ENCODE measurements around the gene MAP2K5. TPM values are rescaled to one million over a fixed set of nuclear protein-coding genes. Genes with fewer than 3 reads are reported as not detected.

Gene MAP2K5
- total RNA-seq, 1 donor from 2014 or later: 11.6 TPM

DNA sequence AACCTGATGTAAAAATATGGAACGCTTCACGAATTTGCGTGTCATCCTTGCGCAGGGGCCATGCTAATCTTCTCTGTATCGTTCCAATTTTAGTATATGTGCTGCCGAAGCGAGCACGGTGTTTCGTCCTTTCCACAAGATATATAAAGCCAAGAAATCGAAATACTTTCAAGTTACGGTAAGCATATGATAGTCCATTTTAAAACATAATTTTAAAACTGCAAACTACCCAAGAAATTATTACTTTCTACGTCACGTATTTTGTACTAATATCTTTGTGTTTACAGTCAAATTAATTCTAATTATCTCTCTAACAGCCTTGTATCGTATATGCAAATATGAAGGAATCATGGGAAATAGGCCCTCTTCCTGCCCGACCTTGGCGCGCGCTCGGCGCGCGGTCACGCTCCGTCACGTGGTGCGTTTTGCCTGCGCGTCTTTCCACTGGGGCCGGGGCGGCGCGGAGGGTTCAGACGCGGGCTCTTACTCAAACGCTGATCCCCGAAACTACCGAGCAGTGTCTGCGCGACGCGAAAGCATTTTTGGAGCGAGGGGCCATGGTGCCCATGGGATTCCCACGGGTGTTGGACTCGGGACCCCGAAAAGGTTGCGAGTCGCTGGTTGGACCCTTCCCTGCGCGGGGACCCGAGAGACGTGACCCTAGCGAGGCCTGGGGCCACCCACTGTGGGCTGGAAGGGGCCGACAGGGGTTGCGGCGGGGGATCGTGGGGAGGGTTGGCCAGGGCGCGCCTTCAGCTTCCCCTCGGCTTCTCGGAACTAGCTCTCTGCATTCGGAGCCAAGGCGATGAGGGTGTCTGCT lies 297.6 kb downstream of the MAP2K5 start, which contains the start of gene RNU6-1:
Gene RNU6-1 (minus strand): TSS at position 117 of the 820 bp plus-strand sequence.
- peak; percentile 96 for DNase-seq

DNA sequence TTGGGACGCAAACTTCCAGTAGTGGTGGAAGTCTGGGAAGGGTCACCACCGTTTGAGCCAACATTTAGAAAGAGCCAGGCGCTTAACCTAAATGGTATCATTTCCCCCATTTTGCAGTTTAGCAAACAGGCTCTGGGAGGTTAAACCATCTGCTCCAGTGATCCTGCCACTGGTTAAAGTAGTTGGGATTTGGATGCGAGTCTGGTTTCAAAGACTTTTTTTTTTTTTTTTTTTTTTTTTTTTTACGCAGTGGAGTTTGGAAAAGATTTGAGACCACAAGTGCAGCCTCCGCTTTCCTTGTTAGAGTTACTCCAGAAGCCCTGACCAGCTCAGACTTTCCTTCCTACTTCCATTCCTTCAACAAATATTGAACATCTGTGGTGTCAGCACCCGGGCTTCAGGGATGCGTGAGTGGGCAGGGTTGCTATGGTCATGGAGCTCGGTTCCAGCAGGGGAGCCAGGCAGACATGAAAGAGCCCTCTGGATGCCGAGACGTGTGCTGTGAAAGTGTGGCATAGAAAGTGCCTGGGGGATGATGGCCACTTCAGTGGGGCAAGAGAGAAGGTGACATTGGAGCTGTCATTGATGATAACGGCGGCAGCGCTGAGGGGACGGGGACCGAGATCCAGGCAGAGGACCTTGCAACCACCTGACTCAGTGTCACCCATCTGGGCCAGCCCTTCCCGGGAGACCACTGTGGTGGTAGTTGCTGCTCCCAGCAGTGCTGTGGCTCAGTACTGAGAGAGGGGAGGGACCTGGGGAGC lies 298.4 kb downstream of the MAP2K5 start:
- peak; percentile 76 for DNase-seq

DNA sequence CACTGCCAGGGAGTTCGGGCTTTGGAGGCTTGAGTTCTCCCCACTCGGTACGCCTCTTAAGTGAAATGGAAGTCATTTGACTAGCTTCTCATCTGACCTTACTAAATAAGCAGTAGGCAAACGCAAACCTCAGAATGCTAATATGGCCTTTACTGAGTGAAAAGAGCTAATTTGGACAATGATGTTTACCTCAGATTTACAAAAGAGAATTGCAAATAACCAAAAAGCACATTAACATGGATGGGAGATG lies 298.9 kb downstream of the MAP2K5 start:
- DNase-seq: no peak

DNA sequence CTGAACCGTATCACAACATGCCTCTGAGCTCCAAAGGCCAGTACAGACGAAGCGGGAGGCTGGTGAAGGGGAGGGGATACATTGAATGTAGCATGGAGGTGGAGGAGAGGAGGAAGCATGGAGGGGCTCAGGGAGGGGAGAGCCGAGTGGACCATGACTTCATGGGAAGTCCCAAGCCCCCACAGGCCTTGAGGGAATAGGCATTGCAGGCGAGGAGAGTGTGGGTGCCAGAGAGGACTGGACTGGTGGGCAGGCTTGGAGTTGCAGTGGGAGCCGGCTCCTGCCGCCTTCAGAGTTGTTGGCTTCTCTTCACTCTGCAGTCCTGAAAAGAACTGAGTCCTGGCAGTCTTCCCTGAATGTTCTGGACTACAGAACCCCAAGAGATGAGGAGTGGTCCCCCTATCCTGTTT lies 300.6 kb downstream of the MAP2K5 start:
- DNase-seq: no peak

DNA sequence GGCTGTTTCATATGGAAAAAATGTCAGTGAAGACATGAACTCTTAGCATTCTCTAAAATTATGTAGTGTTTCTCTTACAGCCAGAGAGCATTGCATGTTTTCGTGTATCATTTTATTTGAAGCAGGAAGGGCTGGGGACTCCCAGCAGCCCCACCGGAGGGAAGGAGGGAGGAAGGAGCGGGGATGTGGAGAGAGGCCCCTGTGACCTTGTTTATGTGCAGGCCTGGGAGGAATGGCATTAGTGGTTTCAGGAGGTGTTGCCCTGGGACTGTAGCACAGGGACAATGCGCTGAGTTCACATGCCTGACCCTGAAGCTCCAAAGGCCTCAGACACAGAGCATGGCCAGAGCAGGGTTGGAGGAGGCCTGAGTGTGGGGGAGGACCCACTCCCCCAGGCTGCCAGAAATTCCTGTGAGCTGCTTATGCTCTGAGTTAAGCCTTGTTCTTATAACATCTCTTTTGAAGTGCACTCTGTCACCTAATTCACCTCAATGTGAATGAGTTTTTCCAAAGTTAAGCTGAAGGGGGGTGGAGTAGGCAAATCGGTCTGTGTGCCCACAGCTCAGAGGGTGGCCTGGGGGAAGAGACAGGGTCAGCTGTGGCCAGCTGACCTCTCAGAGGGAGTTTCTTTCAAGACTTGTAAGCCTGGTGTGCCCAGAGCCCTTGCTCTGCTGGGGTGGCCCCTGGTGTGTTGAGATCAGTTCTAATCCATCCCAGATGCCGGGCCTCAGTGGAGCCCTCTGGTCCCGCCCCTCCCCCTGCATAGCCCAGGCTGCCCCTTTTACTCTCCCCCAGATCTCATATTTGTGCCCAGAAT lies 301.3 kb downstream of the MAP2K5 start:
- no peak for DNase-seq

DNA sequence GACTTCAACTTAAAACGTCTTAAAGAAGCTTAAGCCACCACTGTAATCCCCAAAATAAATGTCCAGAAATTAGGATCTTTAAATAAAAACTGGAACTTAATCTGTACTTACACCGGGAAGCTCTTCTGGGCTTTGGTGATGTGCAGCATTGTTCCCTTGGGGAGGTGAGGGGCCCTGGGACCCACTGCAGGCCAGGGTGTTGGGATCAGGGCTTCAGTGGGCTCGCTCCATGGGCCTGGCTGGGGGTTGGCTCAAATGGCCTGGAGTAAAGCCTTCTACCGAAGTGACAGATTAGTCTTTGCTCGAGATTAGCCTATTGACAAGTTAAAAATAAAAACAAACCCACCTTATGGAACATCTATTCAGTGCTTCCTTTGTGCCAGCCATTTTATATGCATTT lies 303.5 kb downstream of the MAP2K5 start:
- DNase-seq: no peak

DNA sequence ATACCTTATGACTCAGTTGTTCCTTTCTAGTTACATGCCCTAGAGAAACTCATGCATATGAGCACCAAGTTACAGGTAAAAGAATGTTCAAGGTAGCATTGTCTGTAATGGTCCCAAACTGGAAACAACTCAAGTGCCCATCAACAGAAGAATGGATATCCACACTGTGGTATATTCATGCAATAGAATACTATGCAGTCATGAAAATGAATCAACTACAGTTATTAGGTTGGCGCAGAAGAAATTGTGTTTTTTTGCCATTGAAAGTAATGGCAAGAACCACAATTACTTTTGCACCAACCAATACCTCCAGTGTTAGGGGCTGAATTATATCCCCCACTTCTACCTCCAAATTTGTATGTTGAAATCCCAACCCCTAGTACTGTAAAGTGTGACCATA lies 307.0 kb downstream of the MAP2K5 start:
- DNase-seq: no peak

DNA sequence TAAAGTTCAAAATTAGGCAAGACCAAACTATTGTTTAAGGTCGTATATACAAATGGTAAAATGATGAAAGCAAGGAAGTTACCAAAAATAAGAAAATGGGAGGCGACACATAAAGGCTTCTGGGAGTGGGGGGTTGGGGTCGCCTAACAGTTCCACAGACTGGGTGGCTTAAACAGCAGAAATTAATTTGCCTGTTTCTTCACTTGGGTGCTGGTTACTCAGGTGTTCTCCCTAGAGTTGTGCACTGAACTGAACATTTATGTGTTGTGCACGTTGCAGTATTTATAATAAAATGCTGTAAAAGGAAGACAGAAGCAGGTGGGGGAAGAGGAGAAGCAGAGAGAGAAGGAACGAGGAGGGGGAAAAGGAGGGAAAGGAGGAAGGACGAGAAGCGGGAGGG lies 307.8 kb downstream of the MAP2K5 start:
- DNase-seq: no peak

DNA sequence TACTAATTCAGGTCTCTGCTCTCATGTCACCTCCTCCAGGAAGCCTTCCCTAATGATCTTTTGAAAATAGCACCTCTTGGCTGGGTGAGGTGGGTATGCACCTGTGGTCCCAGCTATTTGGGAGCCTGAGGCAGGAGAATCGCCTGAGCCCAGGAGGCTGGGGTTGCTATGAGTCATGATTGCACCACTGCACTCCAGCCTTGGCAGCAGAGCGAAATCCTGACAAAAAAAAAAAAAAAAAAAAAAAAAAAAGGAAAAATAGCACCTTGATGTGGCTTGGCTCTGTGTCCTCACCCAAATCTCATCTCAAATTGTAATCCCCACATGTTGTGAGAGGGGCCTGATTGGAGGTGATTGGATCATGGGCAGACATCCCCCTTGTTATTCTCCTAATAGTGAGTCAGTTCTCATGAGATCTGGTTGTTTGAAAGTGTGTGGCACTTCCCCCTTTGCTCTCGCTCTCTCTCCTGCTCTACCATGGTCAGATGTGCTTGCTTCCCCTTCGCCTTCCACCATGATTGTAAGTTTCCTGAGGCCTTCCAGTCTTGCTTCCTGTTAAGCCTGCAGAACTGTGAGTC lies 308.6 kb downstream of the MAP2K5 start:
- DNase-seq: no peak

DNA sequence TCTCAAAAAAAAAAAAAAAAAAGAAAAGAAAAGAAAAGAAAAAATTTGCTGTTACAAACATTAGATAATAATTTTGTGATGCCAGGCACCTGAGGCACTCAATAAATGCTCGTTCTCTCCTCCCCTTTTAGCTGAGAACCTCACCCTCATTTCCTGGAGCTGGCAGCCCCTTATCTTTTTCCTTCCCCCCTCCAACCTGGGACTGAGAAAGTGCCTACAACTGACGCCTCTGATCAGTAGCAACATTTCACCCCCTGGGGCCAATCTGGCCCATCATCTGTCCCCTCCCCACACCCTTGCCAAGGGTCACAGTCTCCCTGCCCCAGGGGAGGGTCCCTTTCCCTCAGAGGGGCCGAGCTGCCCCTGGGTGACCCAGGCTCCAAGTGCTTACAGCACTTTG lies 309.9 kb downstream of the MAP2K5 start:
- no peak for DNase-seq

DNA sequence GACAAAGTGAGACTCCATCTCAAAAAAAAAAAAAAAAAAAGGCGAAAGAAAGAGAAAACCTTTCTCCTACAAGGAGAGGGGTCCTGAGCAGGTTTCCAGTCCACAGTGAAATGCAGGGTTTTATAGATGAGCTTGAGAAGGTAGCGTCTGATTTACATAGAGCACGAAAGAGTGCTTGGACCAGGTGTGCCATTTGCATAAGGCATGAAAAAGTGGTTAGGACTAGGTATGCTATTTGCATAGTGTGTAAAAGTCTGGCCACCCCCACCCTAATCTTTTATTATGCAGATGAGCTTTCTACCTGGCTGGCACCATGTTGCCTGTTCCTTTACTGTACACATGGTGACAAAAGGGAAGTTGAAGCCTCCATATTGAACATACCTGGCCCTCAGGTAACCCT lies 311.0 kb downstream of the MAP2K5 start:
- DNase-seq: no peak

DNA sequence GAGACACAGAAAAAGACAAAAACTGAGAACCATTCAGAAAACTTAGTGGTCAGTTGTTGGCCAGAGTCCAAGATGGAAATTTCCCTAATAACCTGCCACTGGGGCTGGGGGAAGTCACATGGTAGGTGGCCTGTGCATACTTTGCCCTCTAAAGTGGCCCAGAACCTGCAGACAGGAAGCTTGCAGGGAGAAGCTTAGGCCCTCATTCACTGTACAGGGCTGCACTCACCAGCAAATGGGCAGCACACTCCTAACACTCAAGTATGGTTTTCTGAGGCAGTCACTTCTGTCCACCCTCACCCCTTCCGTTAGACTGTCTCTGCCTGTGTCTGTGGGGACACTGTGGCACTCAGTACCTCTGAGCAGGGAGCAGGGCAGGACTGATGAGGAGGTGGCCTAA lies 311.9 kb downstream of the MAP2K5 start:
- no peak for DNase-seq

DNA sequence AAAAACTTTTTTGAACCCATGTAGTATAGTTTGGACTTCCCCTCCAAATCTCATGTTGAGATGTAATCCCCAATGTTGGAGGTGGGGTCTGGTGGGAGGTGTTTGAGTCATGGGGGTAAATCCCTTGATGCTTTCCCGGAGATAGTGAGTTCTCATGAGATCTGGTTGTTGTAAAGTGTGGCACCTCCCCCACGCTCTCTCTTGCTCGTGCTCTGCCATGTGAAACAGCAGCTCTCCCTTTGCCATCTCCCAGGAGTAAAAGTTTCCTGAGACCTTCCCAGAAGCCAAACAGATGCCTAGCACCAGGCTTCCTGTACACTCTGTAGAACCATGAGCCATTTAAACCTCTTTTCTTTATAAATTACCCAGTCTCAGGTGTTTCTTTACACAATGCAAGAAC lies 313.3 kb downstream of the MAP2K5 start:
- DNase-seq: no peak

Small RNA genes lying within 50 kb of the gene (small RNA-seq; reads per million reads assigned to genes)
- gene RNU6-1 (ENCODE audit: low replicate concordance): 0.26 reads per million, percentile 44 among the genes with 10 or more reads in this experiment

Other genes starting within 250 kb of the MAP2K5 start
- 7.9 TPM for gene C15orf61, start 21.6 kb upstream of the MAP2K5 start, total RNA-seq